ENCODE data around the gene PCDH15. TPM values are rescaled to one million over a fixed set of nuclear protein-coding genes. Genes with fewer than 3 reads are reported as not detected.

PCDH15 gene
- total and polyA plus RNA-seq, 2 experiments from 2014 or later, result not detected

DNA sequence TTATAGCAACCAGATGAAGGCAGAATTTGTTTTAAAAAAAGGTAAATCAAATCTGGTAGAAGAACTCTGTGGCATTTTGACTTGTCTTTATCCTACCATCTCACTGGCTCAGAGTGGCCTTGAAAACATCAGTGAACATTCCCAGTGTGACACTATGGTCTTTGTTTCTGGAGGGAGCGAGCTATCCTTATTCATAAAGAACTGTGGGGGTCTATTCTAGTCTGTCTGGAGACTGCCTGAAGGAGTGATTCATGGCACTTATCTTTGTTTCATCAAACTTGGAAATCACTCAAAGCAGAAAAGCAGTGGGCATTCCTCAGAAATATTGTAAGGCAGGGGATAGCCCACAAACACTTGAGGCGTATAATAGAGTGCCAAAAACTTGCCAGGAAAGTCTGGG is 719.1 kb downstream of the PCDH15 start:
- H3K4me3 ChIP-seq, result no peak overlapping the region
- H4K20me1 ChIP-seq (ENCODE audit: insufficient read depth), result no peaks in the 10 kb centered on the region
- H3K4me1 ChIP-seq (ENCODE audit: insufficient read depth), result no peaks in the 10 kb centered on the region
- no peak overlapping the region for H3K9ac ChIP-seq
- H3K27ac ChIP-seq, result no peak overlapping the region
- 19 to 25% methylated on average over 2 of the region's 2 CpGs for WGBS, 2 experiments (ENCODE audit: low coverage in 1 of 2, low lambda C conversion rate in 2 of 2, missing lambda C conversion rate in 2 of 2)
- TF ChIP-seq EZH2phosphoT487 (IDR thresholded peaks at IDR 0.05; ENCODE audit: insufficient read depth, low read depth), result no peak
- no peak for TF ChIP-seq EZH2 (IDR thresholded peaks at IDR 0.05; ENCODE audit: insufficient read depth, poor library complexity, severe bottlenecking)
- no peaks in the 10 kb centered on the region for H3K36me3 ChIP-seq (ENCODE audit: low read depth)
- H3K27me3 ChIP-seq (replicated peaks; ENCODE audit: insufficient read depth), result no peaks in the 10 kb centered on the region
- H3K4me2 ChIP-seq (ENCODE audit: unreplicated experiment), result no peak overlapping the region
- H3K79me2 ChIP-seq (ENCODE audit: insufficient read depth), result no peaks in the 10 kb centered on the region
- in situ Hi-C loops (cut with MboI), result no loop called here
- H3K9me3 ChIP-seq (ENCODE audit: low read depth), result no peaks in the 10 kb centered on the region
- H3K9me2 ChIP-seq (ENCODE audit: insufficient read depth), result no peaks in the 10 kb centered on the region
- H3F3A ChIP-seq (ENCODE audit: insufficient read depth), result no peaks in the 10 kb centered on the region
- DNase-seq, result no peak
- H2AFZ ChIP-seq, result no peak overlapping the region

DNA sequence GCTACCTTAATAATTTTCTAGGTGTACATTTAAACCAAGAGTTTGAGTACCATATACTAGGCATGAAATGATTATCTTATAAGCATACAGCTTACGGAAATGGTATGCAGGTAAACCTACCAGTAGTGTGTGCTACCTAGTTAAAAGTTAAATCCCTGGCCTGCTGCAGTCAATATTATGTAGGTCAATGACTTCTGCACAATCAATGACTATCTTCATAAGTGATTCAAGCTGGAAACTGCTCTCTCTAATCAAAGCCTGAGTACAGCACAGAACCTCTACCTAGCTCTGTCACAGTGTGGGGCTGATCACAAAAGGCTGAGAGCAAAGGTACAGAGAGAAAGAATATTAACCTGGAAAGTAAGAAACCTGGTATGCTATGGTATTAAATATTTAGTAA is 733.7 kb downstream of the PCDH15 start:
- WGBS, 2 experiments (ENCODE audit: low coverage in 1 of 2, low lambda C conversion rate in 2 of 2, missing lambda C conversion rate in 2 of 2), result 20 to 30% methylated on average over 1 of the region's 1 CpG
- Histone ChIP-seq H3F3A (ENCODE audit: insufficient read depth) (no peaks in the 10 kb centered on the region), H3K79me2 (ENCODE audit: insufficient read depth) (no peaks in the 10 kb centered on the region), H3K4me2 (ENCODE audit: unreplicated experiment) (no peak overlapping the region), H3K36me3 (ENCODE audit: low read depth) (no peaks in the 10 kb centered on the region), H3K27me3 (replicated peaks; ENCODE audit: insufficient read depth) (no peaks in the 10 kb centered on the region), H2AFZ (no peak overlapping the region), H3K4me3 (no peak overlapping the region), H3K27ac (no peak overlapping the region), H3K9ac (no peak overlapping the region), H3K4me1 (ENCODE audit: insufficient read depth) (no peaks in the 10 kb centered on the region), H3K9me3 (ENCODE audit: low read depth) (no peaks in the 10 kb centered on the region), H4K20me1 (ENCODE audit: insufficient read depth) (no peaks in the 10 kb centered on the region), H3K9me2 (ENCODE audit: insufficient read depth) (no peaks in the 10 kb centered on the region)
- TF ChIP-seq EZH2 (IDR thresholded peaks at IDR 0.05; ENCODE audit: insufficient read depth, poor library complexity, severe bottlenecking), result no peak
- TF ChIP-seq EZH2phosphoT487 (IDR thresholded peaks at IDR 0.05; ENCODE audit: insufficient read depth, low read depth), result no peak
- in situ Hi-C loops (cut with MboI), result no loop called here
- DNase-seq, result no peak

GRCh38 chr10:54066646-54067045 is 734.4 kb downstream of the PCDH15 start:
- Histone ChIP-seq H2AFZ (no peak overlapping the region), H4K20me1 (ENCODE audit: insufficient read depth) (no peaks in the 10 kb centered on the region), H3K9me2 (ENCODE audit: insufficient read depth) (no peaks in the 10 kb centered on the region), H3K36me3 (ENCODE audit: low read depth) (no peaks in the 10 kb centered on the region), H3K9me3 (ENCODE audit: low read depth) (no peaks in the 10 kb centered on the region), H3K27ac (no peak overlapping the region), H3K27me3 (replicated peaks; ENCODE audit: insufficient read depth) (no peaks in the 10 kb centered on the region), H3K9ac (no peak overlapping the region), H3K4me1 (ENCODE audit: insufficient read depth) (no peaks in the 10 kb centered on the region), H3K79me2 (ENCODE audit: insufficient read depth) (no peaks in the 10 kb centered on the region), H3K4me2 (ENCODE audit: unreplicated experiment) (no peak overlapping the region), H3K4me3 (no peak overlapping the region), H3F3A (ENCODE audit: insufficient read depth) (no peaks in the 10 kb centered on the region)
- DNase-seq, result no peak
- TF ChIP-seq EZH2 (IDR thresholded peaks at IDR 0.05; ENCODE audit: insufficient read depth, poor library complexity, severe bottlenecking) (no peak), EZH2phosphoT487 (IDR thresholded peaks at IDR 0.05; ENCODE audit: insufficient read depth, low read depth) (no peak)
- in situ Hi-C loops (cut with MboI), result no loop called here

- no peaks in the 10 kb centered on the region for H3K27me3 ChIP-seq (replicated peaks; ENCODE audit: insufficient read depth)
- H4K20me1 ChIP-seq (ENCODE audit: insufficient read depth), result no peaks in the 10 kb centered on the region
- no peaks in the 10 kb centered on the region for H3F3A ChIP-seq (ENCODE audit: insufficient read depth)
- no peaks in the 10 kb centered on the region for H3K9me2 ChIP-seq (ENCODE audit: insufficient read depth)
- no peak overlapping the region for H3K9ac ChIP-seq
- H3K4me1 ChIP-seq (ENCODE audit: insufficient read depth), result no peaks in the 10 kb centered on the region
- no peak for TF ChIP-seq EZH2phosphoT487 (IDR thresholded peaks at IDR 0.05; ENCODE audit: insufficient read depth, low read depth)
- TF ChIP-seq EZH2 (IDR thresholded peaks at IDR 0.05; ENCODE audit: insufficient read depth, poor library complexity, severe bottlenecking), result no peak
- H2AFZ ChIP-seq, result no peak overlapping the region
- in situ Hi-C loops (cut with MboI), result no loop called here
- H3K79me2 ChIP-seq (ENCODE audit: insufficient read depth), result no peaks in the 10 kb centered on the region
- no peak for DNase-seq
- no peak overlapping the region for H3K4me2 ChIP-seq (ENCODE audit: unreplicated experiment)
- H3K36me3 ChIP-seq (ENCODE audit: low read depth), result no peaks in the 10 kb centered on the region
- no peak overlapping the region for H3K27ac ChIP-seq
- H3K4me3 ChIP-seq, result no peak overlapping the region
- H3K9me3 ChIP-seq (ENCODE audit: low read depth), result no peaks in the 10 kb centered on the region
These were observed 735.9 kb downstream of the PCDH15 start for GRCh38 chr10:54065106-54065505.

DNA sequence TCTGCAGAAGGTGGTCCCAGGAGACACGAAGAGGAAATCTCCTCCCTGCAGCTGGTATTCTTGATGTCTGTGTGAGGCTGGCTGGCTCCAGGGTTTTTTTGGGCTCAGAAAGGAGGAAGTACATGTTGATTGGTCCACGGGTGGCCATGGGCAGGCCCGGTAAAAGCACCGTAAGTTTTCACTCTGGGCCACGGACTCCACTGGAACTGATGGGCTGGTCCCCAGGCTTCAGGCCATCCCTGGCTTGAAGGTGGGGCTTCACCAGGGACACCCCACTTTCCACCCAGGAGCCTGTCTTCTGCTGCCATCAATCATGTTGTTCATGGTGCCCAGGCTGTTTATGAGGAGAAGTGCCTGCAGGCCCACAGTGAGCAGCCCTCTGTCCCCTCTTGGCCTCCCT is 736.8 kb downstream of the PCDH15 start:
- no peak for DNase-seq

More for the DNA sequence above, 736.8 kb downstream of the PCDH15 start:
- in situ Hi-C loops (cut with MboI), result no loop called here
- no peak overlapping the region for H3K9ac ChIP-seq
- no peak overlapping the region for H3K4me2 ChIP-seq (ENCODE audit: unreplicated experiment)
- H2AFZ ChIP-seq, result no peak overlapping the region
- H3K79me2 ChIP-seq (ENCODE audit: insufficient read depth), result no peaks in the 10 kb centered on the region
- no peaks in the 10 kb centered on the region for H3K9me3 ChIP-seq (ENCODE audit: low read depth)
- H3K9me2 ChIP-seq (ENCODE audit: insufficient read depth), result no peaks in the 10 kb centered on the region
- H3K27ac ChIP-seq, result no peak overlapping the region
- no peaks in the 10 kb centered on the region for H3K36me3 ChIP-seq (ENCODE audit: low read depth)
- 55 to 58% methylated on average over 5 of the region's 5 CpGs for WGBS, 2 experiments (ENCODE audit: low coverage in 1 of 2, low lambda C conversion rate in 2 of 2, missing lambda C conversion rate in 2 of 2)
- no peak for TF ChIP-seq EZH2phosphoT487 (IDR thresholded peaks at IDR 0.05; ENCODE audit: insufficient read depth, low read depth)
- TF ChIP-seq EZH2 (IDR thresholded peaks at IDR 0.05; ENCODE audit: insufficient read depth, poor library complexity, severe bottlenecking), result no peak
- H4K20me1 ChIP-seq (ENCODE audit: insufficient read depth), result no peaks in the 10 kb centered on the region
- no peak overlapping the region for H3K4me3 ChIP-seq
- no peaks in the 10 kb centered on the region for H3K4me1 ChIP-seq (ENCODE audit: insufficient read depth)
- H3F3A ChIP-seq (ENCODE audit: insufficient read depth), result no peaks in the 10 kb centered on the region
- H3K27me3 ChIP-seq (replicated peaks; ENCODE audit: insufficient read depth), result no peaks in the 10 kb centered on the region
